GM18517 (cell line): ENCODE results near the gene PARD3B.

Source experiments
- ATAC-seq: cut with Tn5 transposase; IDR thresholded peaks from one replicate; pipeline ENCODE4 v1.9.1; 2021; ENCODE audit warnings: mild to moderate bottlenecking, moderate library complexity; ENCODE audit not compliant: unreplicated experiment

Gene PARD3B

DNA sequence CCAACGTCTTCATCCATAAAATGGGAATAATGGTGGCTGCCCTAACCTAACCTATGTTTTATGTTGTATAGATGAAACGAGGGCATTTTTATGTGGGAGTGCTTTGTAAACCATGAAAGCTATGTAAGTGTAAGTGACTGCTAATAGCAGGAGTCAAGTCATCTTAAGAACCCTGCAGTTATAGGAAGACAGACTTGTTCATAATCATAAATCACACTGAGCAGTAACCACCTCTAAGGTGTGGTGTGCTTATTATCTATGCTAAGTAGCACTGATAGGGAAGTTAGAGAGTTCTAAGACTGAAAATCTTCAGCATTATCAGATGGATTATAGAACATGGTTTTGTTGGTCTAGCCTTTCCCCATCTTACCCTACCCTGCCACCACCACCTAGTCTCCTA lies 1112.8 kb downstream of the PARD3B start:
- no peak for ATAC-seq

DNA sequence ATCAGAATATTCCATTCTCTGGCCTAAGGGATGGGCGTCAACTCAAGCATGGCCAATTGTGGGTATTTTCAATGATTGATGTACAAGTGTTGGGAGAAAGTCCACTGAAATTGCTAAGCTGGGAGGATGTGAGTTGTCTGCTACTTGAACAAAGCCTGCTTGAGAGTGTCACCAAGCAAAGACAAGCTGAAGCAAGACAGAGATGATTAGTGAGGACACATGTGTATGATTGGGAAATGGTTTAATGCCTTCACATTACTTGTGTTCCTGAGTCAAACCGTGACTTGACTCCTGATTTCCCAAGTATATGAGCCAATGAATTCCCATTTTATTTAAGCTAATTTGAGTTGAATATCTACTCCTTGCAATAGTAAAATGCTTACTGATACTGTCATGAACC lies 1113.3 kb downstream of the PARD3B start:
- no peak for ATAC-seq

DNA sequence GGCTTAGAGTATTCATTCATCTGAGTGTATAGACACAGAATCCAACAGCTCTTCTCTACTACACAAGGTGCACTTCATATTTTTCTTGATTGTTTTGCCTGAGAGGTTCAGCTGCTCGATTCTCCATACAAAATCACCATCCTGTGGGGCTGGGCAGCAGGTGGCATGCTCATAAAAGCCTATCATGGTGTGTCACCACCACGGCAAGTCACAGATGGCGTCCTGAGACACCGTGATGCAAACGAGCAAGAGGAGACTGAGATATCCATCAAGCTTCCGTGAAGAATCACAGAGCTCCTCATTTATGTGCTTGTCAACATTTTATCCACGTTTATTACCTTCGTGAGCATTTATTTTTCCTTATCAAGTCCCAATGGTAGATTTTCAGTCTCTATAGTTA lies 1114.6 kb downstream of the PARD3B start:
- no peak for ATAC-seq

DNA sequence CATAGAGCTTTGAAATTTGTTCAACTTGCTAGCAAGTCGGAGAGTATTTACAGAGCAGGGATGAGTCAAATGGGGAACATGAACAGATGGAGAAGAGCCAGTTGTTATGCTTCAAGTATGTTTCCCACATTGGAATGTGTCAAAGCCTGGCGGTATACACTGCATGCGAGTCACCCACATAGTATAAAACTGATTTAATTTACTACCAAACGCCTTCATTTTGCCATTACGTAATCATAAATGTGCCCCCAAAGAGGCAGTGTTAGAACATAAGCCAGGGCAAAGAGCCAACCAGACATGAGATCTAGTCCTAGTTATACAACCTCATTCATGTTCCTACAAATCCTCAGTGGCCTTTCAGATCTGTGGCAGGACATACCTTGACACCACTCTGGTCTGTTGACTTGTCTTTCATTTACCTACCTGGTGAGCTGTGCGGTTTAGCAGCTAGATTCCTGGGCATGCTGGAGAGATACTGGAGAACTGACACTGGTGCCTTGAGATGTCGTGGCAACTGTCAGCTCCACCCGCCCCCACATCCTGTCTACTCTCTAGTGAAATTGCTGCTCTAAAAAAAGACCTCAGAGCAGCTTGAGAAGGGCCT lies 1115.3 kb downstream of the PARD3B start:
- ATAC-seq, result no peak

DNA sequence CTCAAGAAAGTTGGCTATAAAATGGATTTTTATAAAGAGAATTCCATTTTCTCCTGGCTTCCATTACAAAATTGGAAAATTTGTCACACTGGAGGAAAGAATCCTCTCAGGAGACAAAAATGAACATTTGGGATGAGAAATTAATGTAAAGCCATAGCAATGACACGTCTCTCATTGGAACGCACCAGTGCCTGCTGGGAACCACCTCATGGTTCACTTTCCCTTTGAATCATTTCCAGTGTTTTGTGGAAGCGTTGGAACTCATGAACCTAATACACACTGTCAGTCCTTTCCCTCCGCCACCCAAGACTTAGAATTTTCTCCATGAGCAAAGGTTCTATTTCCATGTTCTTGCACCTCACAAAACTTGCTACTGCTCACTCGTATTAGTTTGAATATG lies 1116.0 kb downstream of the PARD3B start:
- ATAC-seq, result no peak

DNA sequence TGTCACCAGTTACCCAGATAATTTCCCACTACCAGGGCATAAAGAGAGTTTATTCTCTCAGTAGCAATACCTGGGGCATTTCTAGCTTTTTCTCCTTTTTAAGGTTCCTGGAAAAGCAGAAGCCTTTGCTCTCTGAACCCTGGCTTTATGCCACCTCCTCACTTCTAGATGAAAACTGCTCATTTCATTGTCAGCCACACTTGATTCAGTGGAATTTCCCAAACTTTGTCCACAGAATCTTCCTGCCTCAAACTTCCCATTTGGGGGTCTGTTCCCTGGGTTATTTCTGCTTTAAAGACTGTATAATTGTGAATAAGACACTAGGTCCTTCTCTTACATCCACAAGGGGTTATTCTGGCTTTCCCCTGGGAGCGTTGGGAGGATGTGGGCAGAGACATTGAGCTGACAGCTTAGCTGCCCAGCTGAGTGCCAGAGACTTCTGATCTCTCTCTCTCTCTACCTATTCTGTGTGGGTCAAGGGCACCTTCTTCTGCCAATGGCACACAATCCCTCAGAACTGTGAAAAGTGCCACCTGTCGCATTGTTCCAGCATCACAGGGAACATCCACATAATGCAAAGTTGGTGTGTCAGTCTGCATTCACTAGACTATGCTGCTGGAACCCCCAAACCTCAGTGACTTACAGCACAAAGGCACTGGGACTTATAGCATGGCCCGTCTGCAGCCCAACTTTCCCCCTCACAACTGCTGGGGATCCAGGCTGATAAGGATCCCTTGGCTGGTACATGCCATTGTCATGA lies 1117.1 kb downstream of the PARD3B start:
- no peak for ATAC-seq

DNA sequence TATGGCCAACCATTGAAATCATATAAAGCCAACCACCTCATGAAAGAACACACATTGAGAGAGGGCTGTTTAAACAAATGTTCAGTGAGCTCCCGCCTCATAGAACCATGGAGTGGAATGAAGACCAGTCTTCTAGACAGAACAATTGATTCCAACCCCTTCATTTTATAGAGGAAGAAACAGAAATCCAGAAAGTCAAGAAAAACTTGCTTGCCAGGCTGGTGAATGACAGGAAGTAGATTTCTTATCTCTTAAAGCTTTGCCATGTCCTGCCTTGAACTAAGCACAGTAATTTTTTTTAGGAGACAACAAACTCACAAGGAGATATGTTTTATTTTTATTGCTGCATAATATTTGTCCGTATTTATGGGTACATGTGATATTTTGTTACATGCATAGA lies 1120.5 kb downstream of the PARD3B start:
- ATAC-seq, result no peak
